ENCODE results near the gene TIMM10B.

DNA sequence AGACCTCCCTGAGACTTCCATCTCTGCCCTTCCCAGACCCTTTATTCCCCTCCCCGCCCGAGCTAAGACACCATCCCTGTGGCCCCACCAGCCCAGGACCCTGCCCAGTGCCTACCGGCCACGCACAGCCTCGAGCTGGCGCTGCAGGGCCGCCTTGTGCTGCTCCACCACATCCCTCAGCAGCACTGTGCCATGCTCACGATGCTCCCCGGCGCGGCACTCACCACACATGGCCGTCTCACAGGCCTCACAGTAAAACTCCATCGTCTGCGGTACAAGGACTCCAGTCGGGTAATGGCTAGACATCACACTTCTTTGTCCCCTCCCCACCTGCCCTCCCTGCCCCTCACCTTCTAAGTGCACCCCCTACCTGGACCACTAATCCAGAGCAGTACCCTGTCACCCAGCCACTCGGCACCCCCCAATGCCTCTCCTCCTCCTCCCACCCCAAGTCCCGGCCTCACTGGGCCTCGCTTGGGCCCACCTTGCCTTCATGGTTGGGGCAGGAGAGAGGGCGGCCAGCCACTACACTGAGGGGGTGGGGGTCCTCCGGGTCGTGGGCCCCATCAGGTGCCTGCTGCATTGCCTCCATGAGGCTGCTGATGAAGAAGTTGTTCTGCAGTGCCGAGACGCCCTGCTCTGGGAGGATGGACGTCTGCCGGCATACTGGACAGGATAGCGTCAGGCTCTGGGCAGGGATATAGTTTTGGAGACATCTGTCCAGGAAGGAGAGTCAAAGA lies 23.6 kb upstream of the TIMM10B start:
- no peak for TF ChIP-seq TAF1 (conservative IDR thresholded peaks at IDR 0.05)
- TF ChIP-seq, protein P1, sequence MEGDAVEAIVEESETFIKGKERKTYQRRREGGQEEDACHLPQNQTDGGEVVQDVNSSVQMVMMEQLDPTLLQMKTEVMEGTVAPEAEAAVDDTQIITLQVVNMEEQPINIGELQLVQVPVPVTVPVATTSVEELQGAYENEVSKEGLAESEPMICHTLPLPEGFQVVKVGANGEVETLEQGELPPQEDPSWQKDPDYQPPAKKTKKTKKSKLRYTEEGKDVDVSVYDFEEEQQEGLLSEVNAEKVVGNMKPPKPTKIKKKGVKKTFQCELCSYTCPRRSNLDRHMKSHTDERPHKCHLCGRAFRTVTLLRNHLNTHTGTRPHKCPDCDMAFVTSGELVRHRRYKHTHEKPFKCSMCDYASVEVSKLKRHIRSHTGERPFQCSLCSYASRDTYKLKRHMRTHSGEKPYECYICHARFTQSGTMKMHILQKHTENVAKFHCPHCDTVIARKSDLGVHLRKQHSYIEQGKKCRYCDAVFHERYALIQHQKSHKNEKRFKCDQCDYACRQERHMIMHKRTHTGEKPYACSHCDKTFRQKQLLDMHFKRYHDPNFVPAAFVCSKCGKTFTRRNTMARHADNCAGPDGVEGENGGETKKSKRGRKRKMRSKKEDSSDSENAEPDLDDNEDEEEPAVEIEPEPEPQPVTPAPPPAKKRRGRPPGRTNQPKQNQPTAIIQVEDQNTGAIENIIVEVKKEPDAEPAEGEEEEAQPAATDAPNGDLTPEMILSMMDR (IDR thresholded peaks at IDR 0.05; ENCODE audit: low read depth, low read length, missing input control) = no peak
- TF ChIP-seq, protein P2, sequence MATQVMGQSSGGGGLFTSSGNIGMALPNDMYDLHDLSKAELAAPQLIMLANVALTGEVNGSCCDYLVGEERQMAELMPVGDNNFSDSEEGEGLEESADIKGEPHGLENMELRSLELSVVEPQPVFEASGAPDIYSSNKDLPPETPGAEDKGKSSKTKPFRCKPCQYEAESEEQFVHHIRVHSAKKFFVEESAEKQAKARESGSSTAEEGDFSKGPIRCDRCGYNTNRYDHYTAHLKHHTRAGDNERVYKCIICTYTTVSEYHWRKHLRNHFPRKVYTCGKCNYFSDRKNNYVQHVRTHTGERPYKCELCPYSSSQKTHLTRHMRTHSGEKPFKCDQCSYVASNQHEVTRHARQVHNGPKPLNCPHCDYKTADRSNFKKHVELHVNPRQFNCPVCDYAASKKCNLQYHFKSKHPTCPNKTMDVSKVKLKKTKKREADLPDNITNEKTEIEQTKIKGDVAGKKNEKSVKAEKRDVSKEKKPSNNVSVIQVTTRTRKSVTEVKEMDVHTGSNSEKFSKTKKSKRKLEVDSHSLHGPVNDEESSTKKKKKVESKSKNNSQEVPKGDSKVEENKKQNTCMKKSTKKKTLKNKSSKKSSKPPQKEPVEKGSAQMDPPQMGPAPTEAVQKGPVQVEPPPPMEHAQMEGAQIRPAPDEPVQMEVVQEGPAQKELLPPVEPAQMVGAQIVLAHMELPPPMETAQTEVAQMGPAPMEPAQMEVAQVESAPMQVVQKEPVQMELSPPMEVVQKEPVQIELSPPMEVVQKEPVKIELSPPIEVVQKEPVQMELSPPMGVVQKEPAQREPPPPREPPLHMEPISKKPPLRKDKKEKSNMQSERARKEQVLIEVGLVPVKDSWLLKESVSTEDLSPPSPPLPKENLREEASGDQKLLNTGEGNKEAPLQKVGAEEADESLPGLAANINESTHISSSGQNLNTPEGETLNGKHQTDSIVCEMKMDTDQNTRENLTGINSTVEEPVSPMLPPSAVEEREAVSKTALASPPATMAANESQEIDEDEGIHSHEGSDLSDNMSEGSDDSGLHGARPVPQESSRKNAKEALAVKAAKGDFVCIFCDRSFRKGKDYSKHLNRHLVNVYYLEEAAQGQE (IDR thresholded peaks at IDR 0.05) = no peak
- no peak for TF ChIP-seq SP1 (IDR thresholded peaks at IDR 0.05)
- TF ChIP-seq YY1 (IDR thresholded peaks at IDR 0.05) = no peak
- TF ChIP-seq, protein P3, sequence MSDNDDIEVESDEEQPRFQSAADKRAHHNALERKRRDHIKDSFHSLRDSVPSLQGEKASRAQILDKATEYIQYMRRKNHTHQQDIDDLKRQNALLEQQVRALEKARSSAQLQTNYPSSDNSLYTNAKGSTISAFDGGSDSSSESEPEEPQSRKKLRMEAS (IDR thresholded peaks at IDR 0.05) = no peak
- TF ChIP-seq, protein P4, sequence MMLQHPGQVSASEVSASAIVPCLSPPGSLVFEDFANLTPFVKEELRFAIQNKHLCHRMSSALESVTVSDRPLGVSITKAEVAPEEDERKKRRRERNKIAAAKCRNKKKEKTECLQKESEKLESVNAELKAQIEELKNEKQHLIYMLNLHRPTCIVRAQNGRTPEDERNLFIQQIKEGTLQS (IDR thresholded peaks at IDR 0.05) = no peak
- TF ChIP-seq JUND (IDR thresholded peaks at IDR 0.05) = no peak
- no peak for TF ChIP-seq RAD21 (IDR thresholded peaks at IDR 0.05)
- TF ChIP-seq HNF4G (IDR thresholded peaks at IDR 0.05) = no peak
- no peak for TF ChIP-seq GABPA (IDR thresholded peaks at IDR 0.05 in 1 of 2, conservative IDR thresholded peaks at IDR 0.05 in 1 of 2)

Measured in liver (tissue), 3 donors.